NCI-H2227 (cell line): ENCODE measurements around the gene ICOSLG.
"Not testable (repeated sequence)": the region's sequence is repeated elsewhere in the genome, so short reads cannot be mapped to it uniquely, and the experiment has no call there.

ENCODE experiments used
- DNase-seq: peaks from one replicate; lab custom pipeline; 2025; ENCODE audit not compliant: unreplicated experiment; lab: John Stamatoyannopoulos, UW

Gene ICOSLG, protein sequence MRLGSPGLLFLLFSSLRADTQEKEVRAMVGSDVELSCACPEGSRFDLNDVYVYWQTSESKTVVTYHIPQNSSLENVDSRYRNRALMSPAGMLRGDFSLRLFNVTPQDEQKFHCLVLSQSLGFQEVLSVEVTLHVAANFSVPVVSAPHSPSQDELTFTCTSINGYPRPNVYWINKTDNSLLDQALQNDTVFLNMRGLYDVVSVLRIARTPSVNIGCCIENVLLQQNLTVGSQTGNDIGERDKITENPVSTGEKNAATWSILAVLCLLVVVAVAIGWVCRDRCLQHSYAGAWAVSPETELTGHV

DNA sequence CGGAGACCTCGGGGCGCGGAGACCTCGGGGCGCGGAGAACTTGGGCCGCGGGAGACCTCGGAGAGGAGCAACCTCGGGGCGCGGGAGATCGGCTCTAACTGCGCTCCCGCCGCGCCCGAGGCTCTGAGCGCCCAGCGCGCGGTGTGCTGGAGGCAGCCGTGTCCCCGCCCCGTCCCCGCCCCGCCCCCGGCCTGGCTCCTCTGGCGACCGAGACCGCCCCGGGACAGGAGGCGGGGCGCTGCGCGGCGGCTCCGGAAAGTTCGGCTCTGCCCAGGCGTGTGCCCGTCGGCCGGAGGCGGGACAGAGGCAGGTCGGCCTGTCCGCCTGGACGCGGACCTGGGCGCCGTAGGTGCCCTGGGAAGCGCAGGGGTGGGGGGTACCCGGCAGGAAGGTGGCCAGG lies at the start of gene ICOSLG:
Gene ICOSLG (minus strand): TSS at position 102 of the 400 bp plus-strand sequence. CDS start 126 bp downstream, outside the sequence.
- not testable (repeated sequence) for DNase-seq

- DNase-seq: no peak
These were observed 48.8 kb upstream of the ICOSLG start for GRCh38 chr21:44289381-44290010.

- no peak for DNase-seq
These were observed 47.7 kb upstream of the ICOSLG start for GRCh38 chr21:44288251-44289110.

DNA sequence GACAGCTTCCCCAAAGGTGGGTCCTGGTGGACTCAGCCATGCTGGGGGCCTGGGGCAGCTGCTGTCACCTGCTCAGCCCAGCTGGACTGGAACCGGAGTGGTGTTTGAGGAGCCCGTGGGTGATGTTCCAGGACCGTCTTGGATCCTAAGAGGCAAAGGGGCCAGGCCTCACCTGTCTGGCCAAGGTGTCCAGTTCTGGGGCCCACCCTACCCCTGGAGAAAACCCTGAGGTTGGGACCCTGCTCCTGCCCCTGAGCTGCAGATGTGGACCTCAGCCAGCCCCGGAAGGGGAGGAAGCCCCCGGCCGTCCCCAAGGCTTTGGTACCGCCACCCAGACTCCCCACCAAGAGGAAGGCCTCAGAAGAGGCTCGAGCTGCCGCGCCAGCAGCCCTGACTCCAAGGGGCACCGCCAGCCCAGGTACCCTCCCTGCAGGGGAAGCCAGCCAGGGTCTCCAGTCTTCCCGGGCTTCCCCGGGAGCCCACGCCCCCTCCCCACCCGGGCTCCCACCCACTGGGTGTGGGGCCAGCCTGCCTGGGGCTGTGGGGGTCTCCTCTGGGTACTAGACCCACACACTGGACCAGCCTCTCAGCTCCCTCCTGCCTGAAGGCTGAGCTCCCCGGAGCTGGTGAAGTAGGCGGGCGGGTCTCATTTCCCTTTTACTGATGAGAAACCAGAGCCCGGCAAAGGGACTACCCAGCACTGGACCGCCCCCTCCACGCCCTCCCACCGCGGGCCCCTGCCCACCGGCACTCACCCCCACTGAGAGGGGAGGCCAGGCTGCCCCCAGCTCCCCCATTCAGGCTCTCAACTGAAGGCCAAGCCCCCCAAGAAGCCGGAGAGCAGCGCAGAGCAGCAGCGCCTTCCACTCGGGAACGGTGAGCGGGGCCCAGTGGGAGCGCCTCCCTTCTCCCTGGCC lies 46.2 kb upstream of the ICOSLG start:
- DNase-seq: no peak

GRCh38 chr21:44286086-44286715 lies 45.5 kb upstream of the ICOSLG start:
- DNase-seq: no peak

- no peak for DNase-seq
These were observed 44.6 kb upstream of the ICOSLG start, which contains the start of gene AIRE for GRCh38 chr21:44285138-44285992. Gene AIRE (plus strand): TSS chr21:44285876. CDS start chr21:44286007, 131 bp downstream.

GRCh38 chr21:44283948-44284347 lies 43.2 kb upstream of the ICOSLG start:
- DNase-seq: no peak

GRCh38 chr21:44283211-44283785 lies 42.6 kb upstream of the ICOSLG start:
- not testable (repeated sequence) for DNase-seq

DNA sequence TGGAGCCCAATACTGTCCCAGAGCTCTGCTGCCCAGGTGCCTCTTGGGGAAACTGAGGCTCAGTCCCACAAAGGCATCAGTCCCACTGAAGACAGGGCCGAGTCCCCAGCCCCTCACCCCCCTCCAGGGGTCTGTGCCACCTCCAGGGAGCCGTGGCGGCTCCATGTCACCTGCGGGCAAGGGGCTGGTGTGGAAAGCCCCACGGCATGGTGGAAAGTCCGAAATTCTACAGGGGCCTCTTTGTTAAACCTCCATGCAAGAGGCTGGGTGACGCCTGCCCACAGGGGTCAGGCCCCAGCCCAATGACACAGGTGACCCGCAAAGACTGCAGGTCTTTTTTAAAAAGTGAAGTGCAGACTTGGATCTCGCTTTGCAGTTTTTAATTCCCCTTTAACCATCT lies 41.6 kb upstream of the ICOSLG start:
- DNase-seq: no peak

DNA sequence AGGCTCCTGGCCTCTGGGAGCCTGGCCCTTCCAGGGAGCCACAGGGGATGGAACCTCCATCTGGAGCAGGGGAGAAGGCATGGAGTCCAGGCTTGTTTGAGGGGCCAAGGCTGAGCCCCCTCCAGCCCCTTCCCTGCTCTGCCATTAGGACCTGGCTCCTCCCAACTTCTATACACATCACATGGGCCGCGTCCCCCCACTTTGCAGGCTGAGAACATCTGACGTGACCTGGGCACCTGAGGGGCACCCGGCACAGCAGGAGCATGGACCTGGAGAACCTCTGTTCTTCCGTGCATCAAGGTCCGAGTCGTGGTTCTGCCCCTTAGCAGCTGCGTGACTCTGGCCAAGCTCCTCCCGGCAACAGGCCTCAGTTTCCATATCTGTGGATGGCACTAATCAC lies 41.1 kb upstream of the ICOSLG start:
- no peak for DNase-seq

- DNase-seq: peak; percentile 15
These were observed 38.9 kb upstream of the ICOSLG start for GRCh38 chr21:44279354-44280260.

DNA sequence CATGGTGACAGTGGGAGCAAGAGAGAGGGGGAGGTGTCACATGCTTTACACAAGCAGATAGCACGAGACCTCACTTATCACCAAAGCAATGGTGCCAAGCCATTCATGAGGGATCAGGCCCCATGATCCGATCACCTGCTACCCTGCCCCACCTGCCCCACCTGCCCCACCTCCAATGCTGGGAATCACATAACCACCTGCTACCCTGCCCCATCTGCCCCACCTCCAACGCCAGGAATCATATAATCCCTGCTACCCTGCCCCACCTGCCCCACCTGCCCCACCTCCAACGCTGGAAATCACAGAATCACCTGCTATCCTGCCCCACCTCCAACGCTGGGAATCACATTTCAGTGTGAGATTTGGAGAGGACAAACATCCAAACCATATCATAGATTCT lies 34.3 kb upstream of the ICOSLG start:
- DNase-seq: no peak

DNA sequence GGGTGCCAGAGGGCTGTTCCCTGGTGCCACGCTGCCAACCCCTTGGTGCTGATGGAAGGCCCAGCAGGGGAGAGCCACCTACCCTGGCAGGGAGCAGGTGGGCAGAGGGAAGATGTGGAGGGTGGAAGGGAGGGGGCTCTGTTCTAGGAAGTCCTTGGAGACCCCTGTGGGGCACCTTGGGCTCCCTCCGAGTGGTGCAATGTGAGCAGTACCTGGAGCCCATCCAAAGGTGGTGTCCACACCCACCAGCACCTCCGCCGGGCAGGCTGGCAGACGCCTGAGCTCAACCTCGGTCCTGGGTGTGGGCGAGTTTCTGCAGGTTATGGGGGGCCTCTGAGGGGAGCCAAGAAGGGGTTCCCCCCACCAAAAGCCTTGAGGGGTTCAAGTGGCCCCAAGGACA lies 32.3 kb upstream of the ICOSLG start:
- DNase-seq: no peak

DNA sequence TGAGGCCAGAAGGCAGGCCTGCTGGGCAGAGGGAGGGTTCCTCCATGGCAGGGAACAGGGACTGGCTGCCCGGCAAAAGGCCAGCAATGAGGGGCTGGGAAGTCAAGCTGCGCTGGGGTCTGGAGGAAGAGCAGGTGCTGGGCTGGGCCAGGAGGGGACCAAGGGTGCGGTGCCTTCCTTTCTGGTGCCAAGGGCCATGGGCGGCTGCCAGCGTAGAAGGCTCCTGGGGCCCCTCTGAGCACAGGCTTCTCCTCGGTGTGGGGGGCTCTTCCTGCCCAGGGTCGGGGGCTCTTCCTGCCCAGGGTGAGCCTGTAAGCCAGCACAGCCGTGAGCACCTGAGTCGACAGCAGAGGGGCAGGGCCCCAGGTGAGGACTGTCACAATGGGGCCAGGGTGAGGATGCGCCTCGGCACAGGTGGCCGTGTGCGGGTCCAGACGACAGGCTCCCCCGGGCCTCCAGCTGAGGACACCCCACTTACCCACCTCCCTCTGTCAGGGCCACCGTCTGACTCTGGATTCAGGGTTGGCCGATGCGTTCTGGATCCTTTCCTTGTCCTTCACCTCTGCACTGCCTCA lies 31.6 kb upstream of the ICOSLG start:
- DNase-seq: no peak

GRCh38 chr21:44271558-44272283 lies 31.0 kb upstream of the ICOSLG start:
- no peak for DNase-seq

DNA sequence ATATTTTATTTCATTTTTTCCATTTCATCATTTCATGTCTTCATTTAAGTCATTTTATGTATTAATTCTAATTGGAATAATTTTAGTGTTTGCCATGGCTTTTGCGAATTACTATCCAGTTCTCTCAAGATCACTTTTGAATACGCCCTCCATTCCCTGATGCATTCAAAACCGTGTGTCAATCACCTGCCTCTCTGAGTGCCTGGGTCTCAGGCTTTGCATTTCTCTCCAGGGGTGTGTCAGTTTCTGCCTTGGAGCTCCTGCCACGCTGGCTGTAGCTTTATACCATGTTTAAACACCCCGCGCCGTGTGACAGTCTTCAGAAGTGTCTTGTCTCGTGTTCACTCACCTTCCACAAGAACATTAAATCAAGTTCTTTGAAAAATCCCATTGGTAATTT lies 28.3 kb upstream of the ICOSLG start:
- DNase-seq: no peak

DNA sequence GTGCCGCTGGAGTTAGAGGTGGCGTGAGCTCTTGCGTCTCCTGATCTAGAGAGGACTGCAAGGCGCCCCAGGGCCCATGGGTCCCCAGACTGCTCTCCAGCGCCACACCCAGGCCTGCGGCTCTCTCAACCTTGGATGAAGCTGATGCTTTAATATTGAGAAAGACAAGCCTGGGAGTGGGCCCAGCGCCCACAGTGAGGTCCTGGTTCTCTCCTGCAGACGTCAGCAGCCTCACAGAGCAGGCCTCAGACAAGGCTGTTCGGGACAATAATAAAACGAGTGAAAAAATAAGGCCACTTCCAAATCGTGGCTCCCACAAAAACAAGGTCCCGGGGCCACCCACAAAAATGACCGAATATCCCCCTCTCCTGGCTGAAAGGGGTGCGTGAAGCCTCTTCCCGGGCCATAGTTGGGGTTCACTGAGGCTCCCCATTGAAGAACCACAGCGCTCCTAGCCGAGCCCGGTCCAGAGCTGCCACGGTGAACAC lies 27.0 kb upstream of the ICOSLG start:
- DNase-seq: no peak
